Measurements from ENCODE around the gene CSGALNACT2.

DNA sequence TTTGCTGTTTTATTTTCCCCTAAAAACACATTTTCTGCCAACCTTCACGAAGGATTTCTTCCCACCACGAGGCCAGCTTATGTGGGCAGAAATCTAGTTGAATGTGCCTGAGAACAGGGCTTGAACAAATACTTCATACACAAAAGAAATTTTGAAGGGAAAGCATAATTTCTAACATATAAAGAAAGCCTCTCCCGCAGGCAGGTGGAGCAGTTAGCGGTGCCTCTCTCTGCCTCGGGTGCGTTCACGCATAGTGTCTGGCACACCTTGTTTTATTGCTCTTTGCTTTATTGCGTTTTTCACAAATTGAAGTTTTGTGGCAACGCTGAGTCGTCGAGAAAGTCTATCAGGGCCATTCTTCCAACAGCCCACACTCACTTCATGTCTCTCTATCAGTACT is 7.0 kb upstream of the CSGALNACT2 start:
- TF ChIP-seq, protein P1, sequence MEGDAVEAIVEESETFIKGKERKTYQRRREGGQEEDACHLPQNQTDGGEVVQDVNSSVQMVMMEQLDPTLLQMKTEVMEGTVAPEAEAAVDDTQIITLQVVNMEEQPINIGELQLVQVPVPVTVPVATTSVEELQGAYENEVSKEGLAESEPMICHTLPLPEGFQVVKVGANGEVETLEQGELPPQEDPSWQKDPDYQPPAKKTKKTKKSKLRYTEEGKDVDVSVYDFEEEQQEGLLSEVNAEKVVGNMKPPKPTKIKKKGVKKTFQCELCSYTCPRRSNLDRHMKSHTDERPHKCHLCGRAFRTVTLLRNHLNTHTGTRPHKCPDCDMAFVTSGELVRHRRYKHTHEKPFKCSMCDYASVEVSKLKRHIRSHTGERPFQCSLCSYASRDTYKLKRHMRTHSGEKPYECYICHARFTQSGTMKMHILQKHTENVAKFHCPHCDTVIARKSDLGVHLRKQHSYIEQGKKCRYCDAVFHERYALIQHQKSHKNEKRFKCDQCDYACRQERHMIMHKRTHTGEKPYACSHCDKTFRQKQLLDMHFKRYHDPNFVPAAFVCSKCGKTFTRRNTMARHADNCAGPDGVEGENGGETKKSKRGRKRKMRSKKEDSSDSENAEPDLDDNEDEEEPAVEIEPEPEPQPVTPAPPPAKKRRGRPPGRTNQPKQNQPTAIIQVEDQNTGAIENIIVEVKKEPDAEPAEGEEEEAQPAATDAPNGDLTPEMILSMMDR (IDR thresholded peaks at IDR 0.05): no peak
- TF ChIP-seq POLR2AphosphoS5 (IDR thresholded peaks at IDR 0.05; ENCODE audit: low read depth, low read length): no peak
- no peak for TF ChIP-seq EP300 (IDR thresholded peaks at IDR 0.05; ENCODE audit: borderline replicate concordance in 1 of 2, low read depth in 1 of 2, low read length in 1 of 2)
- TF ChIP-seq USF2 (IDR thresholded peaks at IDR 0.05; ENCODE audit: borderline replicate concordance, low read depth, low read length): no peak
- TF ChIP-seq RFX5 (IDR thresholded peaks at IDR 0.05; ENCODE audit: low read length): no peak
- TF ChIP-seq REST (IDR thresholded peaks at IDR 0.05; ENCODE audit: low read depth, low read length): no peak
- no peak for TF ChIP-seq RCOR1 (IDR thresholded peaks at IDR 0.05; ENCODE audit: low read length)
- TF ChIP-seq SMC3 (IDR thresholded peaks at IDR 0.05; ENCODE audit: low read depth, low read length): no peak
- no peak for TF ChIP-seq NRF1 (IDR thresholded peaks at IDR 0.05; ENCODE audit: low read depth, low read length)
- no peak for TF ChIP-seq TEAD4 (IDR thresholded peaks at IDR 0.05; ENCODE audit: borderline replicate concordance, insufficient read depth)
- TF ChIP-seq JUND (IDR thresholded peaks at IDR 0.05): no peak

Data from SK-N-SH (cell line).